Suprapubic skin (tissue), 4 donors: ENCODE measurements around the gene BRIP1.

Source experiments
- CTCF ChIP-seq, 2 donors: fragments of 200-600 bp in 1 of 2; fragments of 450-650 bp in 1 of 2; sonication (generic) in 1 of 2; IDR thresholded peaks; one replicate each; pipeline ENCODE4 v1.5.1; 2016 to 2019; ENCODE audit warnings: antibody characterized with exemption in 2 of 2, mild to moderate bottlenecking in 1 of 2, moderate library complexity in 1 of 2
- EP300 ChIP-seq: sonication (generic); formaldehyde crosslinking; IDR thresholded peaks from one replicate; pipeline ENCODE4 v1.6.1; 2017; ENCODE audit warnings: antibody characterized with exemption
- POLR2A ChIP-seq, 2 donors: fragments of 450-650 bp; IDR thresholded peaks; one replicate each; pipeline ENCODE4 v1.6.1; 2017; ENCODE audit warnings: antibody characterized with exemption in 2 of 2, mild to moderate bottlenecking in 2 of 2, moderate library complexity in 2 of 2
- POLR2AphosphoS5 ChIP-seq, 3 donors: sonication (generic); formaldehyde crosslinking; IDR thresholded peaks; one replicate each; pipeline ENCODE4 v1.6.1; 2017; ENCODE audit warnings: antibody characterized with exemption in 3 of 3

- no peak for TF ChIP-seq POLR2AphosphoS5 (IDR thresholded peaks at IDR 0.05)
- TF ChIP-seq CTCF (IDR thresholded peaks at IDR 0.05) = no peak
- TF ChIP-seq POLR2A (IDR thresholded peaks at IDR 0.05) = no peak
- TF ChIP-seq EP300 = no peak
Observed at GRCh38 chr17:61738249-61738648, 125.1 kb downstream of the BRIP1 start.
